RKO (cell line): ENCODE measurements around the gene ARHGAP25.

ENCODE experiments used
- DNase-seq: peaks from one replicate; pipeline ENCODE4 v3.0.0-alpha.2; 2016; ENCODE audit warnings: low spot score

The ARHGAP25 gene

DNA sequence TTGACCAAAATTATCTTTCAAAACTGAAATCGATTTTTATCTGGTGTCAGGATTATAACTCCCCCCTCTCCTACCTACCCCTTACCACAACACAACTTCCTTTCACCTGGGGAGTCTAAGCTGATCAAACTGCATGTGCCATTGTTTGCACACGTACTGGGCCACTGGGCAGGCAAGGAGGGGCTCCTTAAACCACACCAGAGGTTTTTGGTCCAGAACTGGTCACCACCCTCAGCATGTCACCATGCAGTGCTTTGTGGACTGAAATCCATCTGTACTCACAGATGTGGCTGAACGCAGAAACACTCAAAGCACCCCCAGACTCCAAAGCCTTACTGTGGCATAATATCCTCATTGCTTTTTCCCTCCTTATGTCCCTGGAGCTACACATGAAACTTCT is 13.9 kb upstream of the ARHGAP25 start:
- no peak for DNase-seq

DNA sequence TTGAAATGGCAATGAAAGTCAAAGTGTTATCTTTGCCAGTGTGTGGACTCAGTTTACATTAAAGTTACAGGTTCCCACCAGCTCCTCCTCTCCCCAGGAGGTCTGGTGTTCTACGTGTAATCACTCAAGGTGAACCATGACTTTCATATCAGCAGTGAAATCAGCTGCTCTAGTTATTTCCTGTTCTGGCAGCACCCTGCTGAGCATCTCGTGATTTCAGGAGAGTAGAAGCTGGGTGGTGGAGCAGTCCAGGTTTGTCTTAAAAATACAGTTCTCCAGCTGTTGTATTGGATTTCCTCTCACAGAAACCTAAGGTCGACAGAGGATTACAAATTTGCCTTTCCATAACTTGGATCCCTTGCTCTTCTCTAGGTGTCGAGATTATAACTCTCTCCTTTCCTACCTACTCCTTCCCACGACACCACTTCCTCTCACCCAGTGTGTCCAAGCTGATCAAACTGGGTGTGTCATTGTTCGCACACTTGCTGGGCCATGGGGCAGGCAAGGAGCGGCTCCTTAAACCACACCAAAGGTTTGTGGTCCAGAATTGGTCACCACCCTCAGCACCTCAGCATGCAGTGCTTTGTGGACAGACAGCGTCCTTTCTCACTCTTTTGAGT is 13.0 kb upstream of the ARHGAP25 start:
- DNase-seq, result no peak

DNA sequence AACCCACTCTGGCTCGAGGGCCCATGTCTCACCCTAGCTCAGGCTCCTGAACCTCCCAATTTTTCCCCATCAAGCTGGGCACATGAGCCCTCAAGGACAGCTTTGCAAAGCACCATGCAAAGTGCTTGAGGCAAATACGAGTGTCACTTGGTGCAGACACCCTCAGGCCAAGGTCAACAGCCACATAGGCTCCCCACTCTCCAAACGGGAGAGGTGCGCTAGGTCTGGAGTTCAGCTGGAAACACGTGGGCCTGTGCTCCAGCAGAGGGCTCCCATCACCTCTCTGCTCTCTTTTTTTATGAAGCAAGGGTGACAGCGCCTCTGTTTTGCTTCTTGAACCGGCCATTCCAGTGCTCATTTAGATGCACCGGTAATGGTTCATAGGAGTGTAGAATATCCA is 11.9 kb upstream of the ARHGAP25 start:
- no peak for DNase-seq

DNA sequence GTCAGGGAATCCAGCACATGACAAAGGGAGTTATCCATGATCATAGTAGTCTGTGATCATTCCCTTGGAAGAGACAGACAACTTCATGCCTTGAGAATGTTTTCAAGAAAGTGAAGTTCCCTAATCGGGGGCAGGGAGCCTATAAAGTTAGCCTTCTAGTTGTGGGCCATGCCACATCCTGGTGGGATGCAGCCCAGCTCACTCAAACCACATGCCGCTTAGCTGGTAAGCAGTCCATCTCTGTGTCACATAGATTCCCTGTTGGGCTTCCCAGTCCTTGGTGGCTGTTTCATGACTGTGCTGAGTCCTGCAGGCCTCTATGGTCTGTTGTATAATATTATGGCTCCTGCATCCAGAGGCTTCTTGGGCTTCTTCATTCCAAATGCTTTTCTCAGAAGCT is 11.4 kb upstream of the ARHGAP25 start:
- no peak for DNase-seq

DNA sequence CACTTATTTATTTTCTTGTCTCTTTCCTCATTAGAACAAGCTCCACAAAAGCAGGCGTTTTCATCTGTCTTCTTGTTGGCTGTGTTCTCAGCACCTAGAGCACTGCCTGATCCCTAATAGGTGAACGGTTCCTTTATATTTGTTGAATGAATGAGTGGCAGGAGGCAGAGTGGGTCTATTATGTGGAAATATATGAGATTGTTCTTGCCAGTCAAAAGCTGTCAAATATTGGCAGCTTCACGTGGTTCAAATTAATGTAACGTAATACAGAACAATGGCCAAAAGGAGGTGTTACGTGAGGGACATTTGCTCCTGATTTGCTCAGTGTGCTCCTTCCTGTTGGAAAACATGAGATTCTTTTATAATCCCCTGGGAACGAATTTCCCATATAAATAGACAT is 8.5 kb upstream of the ARHGAP25 start:
- no peak for DNase-seq

DNA sequence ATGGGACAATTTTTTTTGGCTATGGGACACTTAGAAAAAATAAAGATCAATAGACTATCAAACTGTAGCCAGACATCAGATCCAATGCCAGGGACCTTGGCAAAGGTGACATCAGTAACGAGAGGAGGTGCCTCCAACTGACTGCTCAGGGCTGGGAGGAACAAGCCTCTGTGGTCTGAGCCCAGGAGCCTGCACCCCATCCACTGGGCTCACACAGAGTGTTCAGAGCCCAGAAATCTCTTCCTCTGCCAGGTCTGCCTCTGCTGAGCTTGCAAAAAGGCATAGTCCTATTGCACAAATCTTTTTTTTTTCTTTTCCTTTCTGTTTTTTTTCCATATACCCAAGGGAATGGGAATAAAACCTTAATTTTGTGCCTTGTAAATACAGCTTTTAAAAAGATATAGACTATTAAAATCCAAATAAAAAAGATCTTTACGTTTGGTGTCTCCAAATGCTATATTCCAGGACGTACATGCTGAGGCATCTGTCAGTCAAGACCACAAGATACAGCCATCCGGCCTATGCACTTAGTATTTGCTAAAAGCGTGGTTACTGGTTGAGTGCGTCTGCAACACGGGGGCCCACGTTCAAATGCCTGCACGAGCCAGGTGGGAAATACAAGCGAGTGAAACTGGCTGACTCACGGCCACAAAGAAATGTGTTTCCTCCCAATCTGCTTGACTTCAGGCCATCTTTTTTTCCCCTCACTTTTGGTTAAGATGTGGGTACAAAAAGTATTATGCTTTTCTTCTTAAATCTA is 7.8 kb upstream of the ARHGAP25 start:
- DNase-seq, result no peak

DNA sequence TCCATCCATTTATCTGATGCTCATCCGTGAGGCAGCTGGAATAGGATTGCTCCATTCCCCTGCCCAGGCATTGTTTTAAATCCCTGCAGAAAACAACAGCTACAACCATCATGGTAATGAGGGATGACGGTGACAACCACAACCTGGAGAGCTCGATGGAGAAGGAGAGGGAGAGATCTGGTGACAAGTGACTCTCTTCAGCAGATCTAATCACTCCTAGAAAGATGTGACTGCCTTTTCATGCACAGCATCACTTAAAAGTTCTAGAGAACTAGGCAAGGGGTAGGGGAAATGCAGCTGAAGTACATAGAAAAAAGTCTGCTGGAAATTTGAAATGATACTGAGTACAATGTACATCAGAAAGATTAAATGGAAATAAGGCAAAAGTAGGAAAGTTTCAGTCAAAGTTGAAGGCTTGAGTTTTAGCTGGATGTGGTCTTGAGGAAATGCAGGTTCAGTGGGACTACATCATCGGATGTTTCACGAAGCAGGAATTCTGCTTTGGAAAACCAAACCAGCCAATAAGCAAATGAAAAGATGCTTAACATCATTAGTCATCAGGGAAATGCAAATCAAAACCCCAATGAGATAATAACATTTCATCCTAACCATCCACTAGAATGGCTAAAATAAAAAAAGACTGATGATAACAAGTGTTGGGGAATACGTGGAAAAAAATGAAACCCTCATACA is 6.8 kb upstream of the ARHGAP25 start:
- DNase-seq, result no peak

DNA sequence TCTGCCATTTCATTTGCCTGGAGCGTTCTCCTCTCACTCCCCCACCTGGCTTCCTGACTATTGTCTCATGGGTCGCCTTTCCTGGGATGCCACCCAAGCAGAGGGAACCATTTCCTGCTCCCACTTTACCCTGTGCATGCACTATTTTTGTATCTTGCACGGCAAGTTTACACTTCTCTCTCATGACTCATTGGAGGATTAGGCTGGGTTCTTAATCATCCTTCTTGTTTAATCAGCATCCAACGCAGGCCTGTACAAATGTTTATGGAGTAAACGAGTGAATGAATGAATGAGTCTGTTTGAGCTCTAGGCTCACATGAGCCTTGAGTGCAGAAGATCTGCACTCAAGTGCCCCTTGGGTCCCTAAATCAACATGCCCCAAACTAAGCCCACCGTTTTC is 3.8 kb upstream of the ARHGAP25 start:
- DNase-seq, result peak; percentile 19

DNA sequence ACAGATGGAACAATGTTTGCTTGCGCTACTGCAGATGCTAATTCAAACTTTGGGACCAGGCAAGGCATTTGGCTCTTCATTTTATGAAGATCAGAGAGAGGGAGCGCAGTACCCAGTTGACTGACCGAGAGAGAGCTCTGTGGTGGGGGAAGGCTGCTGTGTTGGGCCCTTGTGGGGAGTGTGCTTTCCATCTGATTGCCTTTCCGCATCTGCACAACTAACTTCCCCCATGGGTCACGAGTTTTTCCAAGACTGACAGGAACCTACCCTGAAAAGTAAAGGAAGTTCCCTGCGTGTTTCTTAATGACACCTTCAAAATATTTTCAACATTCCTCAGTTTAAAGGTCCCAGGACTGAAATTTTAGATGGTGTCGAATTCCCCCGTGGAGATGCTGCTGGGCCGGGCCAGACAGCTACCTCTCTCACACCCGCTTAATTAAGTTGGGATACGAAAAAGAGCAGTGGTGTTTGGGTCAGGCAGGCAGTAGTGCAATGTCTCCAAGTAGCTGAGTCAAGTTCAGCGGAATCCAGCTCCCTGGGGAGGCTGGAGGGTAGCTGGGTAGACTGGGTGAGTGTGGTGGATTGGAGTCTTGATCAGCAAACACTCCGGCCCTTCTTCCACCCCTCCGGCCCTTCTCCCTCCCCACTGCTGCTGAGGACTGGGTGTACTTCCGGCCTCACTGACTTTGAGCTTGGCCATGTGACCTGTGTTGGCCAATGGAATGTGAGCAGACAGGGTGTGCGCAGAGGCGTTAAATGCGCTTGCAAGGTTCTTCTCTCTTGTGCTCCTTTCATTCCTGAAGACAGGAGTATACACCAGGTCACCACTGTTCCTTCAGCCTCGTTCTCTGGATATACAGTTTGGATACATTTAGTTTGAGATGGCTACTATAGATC is 2.3 kb upstream of the ARHGAP25 start:
- no peak for DNase-seq

DNA sequence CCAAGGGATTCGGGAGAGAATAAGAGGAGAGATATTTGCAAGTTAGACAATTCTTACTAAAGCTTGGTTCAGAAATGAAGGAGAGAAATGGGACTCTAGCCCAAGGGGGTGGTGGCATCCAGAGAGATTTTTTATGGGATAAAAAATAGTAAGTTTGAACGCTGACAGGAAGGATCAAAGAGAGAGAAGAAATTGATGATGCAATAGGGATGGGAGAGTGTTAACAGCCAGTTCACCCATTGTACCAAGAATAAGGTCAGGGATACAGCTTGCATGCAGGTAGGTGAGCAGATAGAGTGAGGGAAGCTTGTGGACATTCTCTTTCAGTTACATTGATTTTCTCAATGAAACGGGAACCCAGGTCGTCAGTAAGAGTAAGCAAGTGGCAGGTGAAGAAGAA is 1.2 kb upstream of the ARHGAP25 start:
- no peak for DNase-seq

DNA sequence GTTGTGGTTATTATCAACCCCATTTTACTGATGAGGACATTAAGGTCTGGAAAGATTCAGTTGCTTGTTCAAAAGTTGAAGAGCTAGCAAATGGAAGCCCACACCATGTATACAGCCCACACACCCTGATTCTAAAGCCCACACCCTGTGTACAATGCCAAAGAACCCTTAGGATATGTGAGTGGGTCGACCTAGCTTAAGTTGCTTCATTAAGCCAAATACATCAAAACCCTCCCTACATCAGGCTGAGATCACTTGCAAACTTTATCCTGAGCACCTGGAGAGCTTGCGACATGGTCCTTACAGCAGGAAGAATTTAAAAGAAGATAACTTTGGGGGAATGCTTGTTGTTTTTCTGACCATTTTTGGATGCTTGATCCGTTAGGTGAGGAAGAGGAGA is 435 bp upstream of the ARHGAP25 start:
- DNase-seq, result no peak

DNA sequence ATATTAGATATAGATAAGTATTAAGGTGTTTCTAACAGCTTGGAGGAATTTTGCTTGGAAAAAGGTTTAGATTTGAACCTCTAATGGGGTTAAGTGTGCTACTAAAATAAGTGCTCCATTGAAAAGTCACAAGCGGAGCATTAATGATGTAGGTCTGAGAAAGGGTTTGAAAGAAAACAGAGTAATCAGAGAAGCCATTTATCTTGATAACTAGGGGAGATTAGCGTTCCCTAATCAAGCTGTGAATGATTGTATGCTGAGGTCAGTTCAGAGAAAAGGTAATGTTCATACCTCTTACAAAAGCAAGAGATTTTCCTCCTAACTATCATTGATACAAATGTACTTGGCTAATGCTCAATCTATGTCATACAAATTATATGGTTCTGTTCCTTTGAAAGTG is 1.5 kb downstream of the ARHGAP25 start:
- no peak for DNase-seq

DNA sequence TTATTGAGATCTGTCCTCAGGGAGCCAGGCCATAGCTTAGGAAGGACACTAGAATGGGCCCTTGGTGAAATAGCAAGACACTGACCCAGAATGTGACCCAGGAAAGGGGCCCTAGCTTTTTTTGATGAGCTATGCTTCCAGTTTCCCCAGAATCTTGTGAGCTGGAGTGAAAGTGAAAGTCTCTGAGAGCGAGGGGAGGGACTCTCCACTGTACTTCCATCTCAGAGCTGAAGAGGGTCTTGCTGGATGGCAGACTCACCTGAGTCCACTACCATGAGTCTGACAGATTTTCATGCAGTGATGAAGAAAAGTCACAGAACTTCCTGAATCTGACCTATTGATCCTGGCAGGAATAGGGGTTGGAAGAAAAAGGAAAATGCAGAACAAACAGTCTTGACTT is 3.1 kb downstream of the ARHGAP25 start:
- DNase-seq, result no peak

DNA sequence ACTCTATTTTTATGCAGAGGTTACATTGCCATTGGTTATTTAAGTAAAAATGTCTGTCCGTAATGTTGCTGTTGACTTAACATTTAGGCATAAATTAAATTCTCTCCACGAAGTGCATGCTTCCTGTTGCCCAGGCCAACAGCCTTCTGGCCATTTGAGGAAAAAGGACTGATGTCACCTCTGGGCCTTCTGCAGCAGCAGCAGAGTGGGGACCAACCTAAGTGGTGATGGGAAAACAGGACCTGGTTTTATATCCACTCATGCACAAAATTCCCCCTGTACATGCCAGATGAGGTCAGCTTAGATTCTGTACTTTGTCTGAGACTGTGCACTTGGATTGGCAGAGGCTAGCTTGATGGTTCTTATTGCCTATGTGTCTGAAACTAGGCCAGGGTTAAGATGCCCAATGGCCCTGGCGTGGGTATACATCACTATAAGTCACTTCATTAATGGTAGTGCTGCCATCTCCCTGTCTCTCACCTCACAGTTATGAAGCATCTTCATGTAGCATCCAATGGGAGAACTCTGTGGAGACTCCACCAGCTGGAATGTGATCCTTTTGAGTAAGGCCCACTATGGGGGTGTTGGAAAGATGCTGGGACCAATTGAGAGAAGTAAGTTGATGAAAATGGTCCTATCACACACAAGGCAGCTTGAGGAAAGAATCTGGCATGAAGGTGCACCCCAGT is 4.4 kb downstream of the ARHGAP25 start:
- no peak for DNase-seq

DNA sequence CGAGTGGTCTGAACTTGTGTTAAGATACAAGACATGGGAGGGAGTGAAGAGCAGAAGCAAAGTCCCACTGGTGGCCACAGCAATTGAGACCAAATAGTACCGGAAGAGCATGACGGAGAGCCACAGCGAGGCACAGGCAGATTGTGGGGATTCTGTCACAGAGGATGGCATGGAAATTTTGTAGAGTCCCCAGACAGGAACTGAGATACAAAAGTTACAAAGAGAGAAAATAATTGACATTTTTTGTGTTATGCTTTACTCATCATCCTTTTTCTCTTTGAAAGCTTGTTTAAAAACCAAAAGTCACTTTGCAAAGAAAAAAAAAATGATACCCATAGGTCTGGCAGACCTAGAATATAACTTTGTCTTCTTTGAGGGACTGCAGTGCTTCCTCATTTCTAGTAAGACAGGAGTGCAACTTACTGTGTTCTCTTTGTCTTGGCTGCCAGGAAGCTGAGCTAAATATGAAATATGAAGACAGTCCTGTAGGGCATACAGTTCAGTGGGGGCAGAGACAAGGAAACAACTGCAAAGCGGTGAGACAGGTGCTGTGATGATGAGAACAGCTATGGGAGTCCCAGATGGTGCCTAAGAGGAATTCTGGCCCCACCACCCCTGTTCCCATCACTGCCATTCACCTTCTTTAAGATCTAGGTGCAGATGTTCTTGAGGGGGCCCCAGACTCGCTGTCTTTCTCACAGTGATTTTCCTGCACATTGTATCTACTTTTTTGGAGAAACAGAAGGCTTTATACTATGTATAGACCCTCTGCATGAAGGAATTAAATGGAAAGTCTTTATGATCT is 5.2 kb downstream of the ARHGAP25 start:
- DNase-seq, result no peak

DNA sequence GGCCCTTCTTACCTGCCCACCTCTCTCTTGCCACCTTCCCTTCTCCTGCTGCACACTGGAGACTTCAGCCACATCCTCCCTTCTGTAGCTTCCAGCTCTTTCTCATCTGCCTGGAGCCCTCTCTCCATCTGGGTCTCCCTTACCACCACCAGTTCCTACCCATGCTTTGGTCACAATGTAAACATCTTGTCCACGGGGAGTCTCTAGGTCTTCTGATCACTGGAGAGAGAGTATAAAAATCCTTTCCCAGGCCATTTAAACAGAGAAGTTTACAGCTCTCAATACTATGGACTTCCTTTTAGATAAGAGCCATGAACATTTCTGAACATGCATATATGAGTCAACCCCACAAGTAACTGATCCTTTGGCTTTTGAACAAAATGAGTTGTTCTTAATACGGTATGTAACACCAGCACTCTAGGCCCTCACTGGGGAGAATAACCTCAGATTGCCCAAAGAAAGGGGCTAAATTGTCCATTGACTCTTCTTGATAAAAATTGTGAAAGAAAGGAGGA is 5.8 kb downstream of the ARHGAP25 start:
- no peak for DNase-seq

DNA sequence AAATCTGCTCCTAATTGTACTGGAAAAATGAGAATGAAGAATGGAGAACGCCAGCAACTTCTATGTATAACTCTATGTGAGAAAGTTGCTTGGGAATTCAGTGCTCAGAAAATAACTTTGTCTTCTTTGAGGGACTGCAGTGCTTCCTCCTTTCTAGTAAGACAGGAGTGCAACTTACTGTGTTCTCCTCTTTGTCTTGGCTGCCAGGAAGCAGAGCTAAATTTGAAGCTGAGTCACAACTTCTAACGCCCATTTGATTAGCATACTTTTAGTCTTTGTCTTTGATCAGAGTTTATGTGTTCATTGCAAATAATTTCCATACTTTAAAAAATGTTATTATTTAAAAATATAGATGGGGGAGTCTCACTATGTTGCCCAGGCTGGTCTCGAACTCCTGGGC is 6.6 kb downstream of the ARHGAP25 start:
- DNase-seq, result no peak

DNA sequence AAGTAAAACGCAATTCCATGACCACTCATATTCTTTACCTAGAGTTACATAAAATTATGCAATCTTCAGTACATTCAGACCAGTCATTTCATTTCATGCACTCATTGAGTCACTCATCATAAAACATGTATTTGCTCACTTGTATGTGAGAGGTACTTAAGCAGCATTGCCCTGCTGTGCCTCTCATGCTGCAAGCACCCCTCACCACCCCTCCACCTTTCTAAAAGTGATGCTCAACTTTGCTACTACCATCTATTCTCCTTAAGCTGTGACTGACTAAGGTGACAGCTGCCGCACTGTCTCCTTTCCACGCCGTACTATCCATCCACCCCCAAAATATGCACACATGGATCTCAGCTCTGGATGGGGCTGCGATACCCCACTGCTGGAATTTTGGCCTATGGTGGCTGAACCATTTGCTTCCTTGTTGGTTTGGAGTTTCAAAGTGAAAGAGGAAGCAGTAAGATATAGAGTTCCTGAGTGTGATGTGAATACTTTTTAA is 7.2 kb downstream of the ARHGAP25 start:
- DNase-seq, result no peak

DNA sequence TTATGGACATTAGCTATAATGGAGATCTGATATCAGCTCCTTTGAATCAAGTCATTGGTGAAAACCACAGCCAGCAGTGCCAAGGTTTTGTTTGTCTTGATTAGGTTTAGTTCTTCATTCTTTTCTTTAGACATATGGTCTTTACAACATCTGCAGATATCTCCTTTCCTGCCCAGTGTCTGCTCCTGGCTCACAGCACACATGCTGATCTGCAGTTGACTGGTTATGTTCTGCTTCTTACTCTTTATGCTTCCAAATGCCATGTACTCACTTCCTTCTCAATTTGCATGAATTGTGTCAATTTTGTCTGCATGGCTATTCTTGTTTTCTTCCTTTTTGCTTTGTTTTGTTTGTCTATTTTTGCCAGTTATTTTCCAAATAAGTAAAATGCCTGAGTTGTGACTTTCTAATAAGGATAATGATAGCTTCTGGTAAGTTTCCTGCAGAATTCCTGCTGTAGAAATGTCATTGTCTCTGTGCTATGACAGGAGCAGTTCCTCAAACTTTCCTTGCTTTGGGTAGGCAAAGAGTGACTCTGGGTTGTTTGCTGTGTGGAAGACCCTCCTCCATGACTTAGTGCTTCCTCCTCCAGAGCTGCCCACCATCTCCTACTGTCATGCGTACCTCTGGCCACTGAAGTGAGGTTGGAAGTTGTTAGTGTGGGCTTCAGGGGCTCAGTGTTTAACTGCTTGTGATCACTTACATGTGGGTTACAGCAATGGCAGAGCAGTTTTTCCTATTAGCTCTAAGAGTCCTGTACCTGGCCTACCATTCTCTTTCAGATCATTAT is 8.2 kb downstream of the ARHGAP25 start:
- DNase-seq, result no peak

DNA sequence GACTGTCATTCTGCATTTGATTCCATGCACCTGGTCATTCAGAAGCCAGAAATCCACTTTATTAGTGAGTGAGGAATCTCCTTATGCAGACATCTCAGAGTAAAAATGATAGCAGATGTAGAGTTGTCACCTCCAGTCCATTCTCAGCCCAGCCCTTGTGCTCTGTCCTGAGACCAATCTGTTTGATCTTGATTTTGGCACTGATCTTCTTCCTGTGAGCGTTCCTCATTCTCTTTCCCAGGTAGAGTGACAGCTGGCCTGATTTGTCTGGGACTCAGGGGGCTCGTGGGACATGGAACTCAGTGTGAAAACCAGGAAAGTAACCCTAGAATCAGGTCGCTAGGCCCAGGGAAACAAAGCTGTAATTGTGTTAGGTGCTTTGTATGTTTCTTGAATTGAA is 8.9 kb downstream of the ARHGAP25 start:
- DNase-seq, result no peak
